EH (cell line): ENCODE measurements around the gene SEPSECS.
"Not testable (repeated sequence)": the region's sequence is repeated elsewhere in the genome, so short reads cannot be mapped to it uniquely, and the experiment has no call there.

Experiments
- DNase-seq: peaks from one replicate; pipeline ENCODE4 v3.0.0-alpha.2; 2015; ENCODE audit warnings: low read depth

The SEPSECS gene

DNA sequence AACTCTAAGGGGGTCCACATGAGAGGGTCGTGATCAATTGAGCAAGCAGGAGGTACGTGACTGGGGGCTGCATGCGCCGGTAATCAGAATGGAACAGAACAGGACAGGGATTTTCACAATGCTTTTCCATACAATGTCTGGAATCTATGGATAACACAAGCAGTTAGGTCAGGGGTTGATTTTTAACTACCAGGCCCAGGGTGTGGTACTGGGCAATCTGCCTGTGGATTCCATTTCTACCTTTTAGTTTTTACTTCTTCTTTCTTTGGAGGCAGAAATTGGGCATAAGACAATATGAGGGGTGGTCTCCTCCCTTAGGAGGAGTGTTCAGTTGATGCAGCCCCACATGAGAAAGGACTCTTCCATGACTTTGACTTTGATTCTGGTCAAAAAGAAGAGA is 76.8 kb downstream of the SEPSECS start:
- DNase-seq, result not testable (repeated sequence)

DNA sequence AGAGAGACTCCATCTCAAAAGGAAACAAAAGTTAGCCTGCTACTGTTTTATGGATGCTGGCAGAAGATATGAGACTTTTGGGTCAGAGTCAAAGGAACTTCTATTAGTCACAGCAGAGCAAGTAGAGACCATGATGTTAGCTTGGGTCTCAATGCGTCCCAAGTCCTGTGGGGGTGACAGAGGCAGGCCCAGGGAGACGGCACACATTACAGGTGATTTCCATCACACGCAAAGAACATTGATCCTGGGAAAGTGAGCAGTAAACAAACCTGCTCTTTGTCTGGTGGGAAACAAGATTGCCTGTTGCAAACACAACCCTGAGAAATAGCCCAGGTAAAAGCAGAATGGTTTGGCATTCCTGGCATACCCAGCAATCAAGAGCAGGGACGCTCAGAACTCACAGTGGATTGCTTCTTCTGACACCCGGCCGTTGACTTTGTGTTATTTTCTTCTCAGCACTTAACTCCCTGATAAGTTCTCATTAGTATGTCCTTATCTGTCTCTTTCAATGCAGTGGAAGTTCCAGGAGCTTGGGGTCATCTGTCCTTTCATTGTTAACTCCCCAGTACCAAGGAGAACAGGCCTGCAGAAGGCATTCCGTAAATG is 78.3 kb downstream of the SEPSECS start:
- no peak for DNase-seq

DNA sequence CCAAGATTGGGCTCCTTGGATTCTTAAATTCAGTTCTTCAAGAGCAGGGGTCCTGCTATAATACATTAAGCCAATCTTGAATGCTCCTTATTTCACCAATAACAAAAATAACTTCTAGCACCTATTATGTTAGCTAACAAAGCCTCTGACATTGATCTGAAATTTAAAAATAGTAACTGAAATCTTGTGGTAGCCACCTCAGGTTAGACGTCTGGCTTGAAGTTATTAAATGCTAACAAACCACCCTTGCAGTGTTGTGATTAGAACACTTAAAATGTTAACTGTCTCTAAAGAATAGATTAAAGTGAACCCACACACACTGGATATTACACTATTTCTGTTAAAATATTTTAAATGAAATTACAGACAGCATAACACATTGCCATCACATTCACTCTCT is 79.7 kb downstream of the SEPSECS start:
- no peak for DNase-seq

DNA sequence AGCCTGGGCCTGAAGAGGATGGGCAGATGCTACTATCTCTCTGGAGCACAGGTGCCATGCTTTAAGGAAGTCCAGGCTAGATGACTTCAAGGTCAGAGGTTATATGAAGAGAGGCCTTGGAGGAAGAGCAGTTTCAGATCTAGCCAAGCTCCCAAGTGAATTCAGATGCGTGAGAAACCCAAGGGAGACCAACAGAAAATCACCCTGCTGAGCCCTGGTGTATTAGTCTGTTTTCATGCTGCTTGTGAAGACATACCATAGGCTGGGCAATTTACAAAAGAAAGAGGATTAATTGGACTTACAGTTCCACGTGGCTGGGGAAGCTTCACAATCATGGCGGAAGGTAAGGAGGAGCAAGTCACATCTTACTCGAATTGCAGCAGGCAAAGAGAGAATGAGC is 81.7 kb downstream of the SEPSECS start:
- no peak for DNase-seq

DNA sequence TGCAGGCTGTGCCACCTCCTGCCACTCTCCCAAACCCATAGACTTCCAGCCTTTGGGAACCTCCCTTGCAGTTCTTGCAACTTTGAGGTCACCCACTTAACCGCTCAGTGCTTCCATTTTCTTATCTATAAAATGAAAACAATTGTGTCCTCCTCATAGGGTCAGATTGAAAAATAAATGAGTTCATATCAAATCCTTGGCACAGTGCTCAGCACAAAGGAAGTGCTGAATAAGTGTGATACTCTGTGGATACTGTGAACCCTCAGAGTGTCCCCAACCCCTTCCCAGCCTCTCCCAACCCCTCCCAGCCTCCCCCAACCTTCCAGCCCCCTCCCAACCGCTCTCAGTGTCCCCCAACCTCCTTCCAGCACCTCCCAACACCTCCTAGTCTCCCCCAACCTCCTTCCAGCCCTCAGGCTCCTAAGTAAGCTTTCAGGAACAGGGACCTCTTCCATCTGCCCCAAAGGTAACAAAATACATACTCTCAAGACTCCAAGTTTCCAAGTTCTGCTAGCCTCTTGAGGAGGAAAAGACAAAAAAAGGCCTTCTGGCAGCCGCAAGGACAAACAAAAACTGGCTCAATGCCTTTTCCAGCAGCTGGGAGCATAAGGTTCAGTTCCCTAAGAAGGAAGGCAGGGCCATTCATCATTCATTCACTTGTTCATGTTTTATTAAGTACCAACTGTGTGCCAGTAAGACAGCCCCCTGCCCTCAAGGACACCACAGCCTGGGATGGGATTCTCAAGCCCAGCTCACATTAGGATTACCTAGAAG is 83.4 kb downstream of the SEPSECS start:
- DNase-seq, result no peak

DNA sequence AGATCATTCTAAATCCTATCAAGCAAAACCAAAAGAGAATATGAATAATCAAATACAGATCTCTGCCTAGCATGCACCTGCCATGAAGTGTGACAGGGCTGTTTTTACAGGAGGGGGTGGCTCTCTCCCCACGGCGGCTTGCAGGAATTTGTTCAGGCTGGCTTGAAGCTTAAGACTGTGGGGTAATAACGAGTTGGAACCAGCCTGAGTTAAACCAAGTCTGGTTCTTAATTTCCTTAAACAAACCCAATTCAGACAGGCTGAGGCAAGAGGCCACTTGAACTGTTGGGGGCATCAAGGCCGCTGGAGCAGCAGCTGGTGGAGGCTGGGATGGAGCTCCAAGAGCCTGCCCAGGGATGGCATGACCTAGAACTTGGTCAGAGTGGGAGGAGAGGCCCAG is 84.4 kb downstream of the SEPSECS start:
- DNase-seq, result no peak

DNA sequence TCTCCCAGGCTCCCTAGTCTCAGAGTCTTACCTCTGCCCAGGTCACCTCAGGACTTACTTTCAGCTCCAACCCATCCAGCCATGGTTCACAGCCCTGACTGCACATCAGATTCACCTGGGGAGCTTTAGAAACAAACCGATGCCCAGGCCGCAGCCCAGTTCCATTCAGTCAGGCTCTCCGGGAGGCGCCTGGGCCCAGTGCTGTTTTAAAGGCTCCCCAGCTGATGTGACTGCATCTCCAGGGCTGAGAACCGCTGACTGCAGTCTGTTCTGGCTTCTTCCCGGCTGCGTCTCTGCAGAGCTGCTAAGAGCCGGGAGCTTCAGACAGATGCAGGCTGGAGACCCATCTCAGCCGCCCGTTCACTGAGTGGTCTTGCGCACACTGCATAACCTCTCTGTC is 85.1 kb downstream of the SEPSECS start:
- no peak for DNase-seq

DNA sequence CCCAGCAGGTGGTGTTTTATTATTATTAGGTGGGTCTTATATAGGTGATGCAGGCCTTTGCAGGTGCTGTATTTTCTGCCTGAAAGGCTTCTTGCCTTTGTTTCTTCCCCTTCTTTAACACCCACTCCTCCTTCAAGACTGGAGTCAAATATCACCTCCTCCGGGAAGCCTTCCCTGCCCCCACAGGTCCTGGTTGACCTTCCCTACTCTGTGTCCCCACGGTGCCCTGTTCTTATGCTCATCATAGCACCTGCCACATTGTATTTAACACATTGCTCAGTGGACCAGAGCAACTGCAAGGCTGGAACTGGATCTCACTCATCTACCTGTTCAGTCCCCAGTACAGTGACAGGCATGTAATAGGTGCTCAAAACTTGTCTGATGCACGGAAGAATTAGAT is 89.7 kb downstream of the SEPSECS start:
- no peak for DNase-seq
